ENCODE data around the gene FBXO22. TPM values are rescaled to one million over a fixed set of nuclear protein-coding genes. Genes with fewer than 3 reads are reported as not detected.

The FBXO22 gene
- total and polyA plus RNA-seq, 2 of the 13 experiments (the other 11 are each of a cell fraction or from before 2014, with no cell fraction given), result 45.7 to 112 TPM

GRCh38 chr15:75961331-75961730 lies 57.7 kb downstream of the FBXO22 start:
- no TSS peak for BruUV-seq (replicated peaks)
- WGBS (ENCODE audit: low lambda C conversion rate), result 32% methylated on average over 1 of the region's 1 CpG
- Histone ChIP-seq H4K20me1 (ENCODE audit: insufficient read depth, low read length) (no peaks in the 10 kb centered on the region), H3K27ac (ENCODE audit: extremely low read length, insufficient read depth, low read length) (no peak overlapping the region), H3K4me2 (ENCODE audit: low read depth, low read length) (no peak overlapping the region), H3K9ac (ENCODE audit: insufficient read depth, low read depth, low read length) (no peak overlapping the region), H3K4me1 (ENCODE audit: insufficient read depth, low read length) (peaks cover 14% of the 10 kb centered on the region), H3K36me3 (replicated peaks in 1 of 2; ENCODE audit: control insufficient read depth in 1 of 2, insufficient read depth in 2 of 2, low read length in 2 of 2) (no peaks in the 10 kb centered on the region), H2AFZ (ENCODE audit: low read length) (no peak overlapping the region), H3K79me2 (ENCODE audit: insufficient read depth, low read length) (no peaks in the 10 kb centered on the region), H3K9me3 (ENCODE audit: low read length) (no peaks in the 10 kb centered on the region), H3K4me3 (replicated peaks in 1 of 3; ENCODE audit: insufficient read depth in 1 of 3, low read depth in 2 of 3, low read length in 3 of 3) (no peak overlapping the region), H3K27me3 (ENCODE audit: control insufficient read depth in 1 of 2, insufficient read depth in 2 of 2, low read length in 2 of 2) (peaks cover 3 to 4% of the 10 kb centered on the region in 2 experiments; a peak in 1 of 5 replicates)
- ChIA-PET POLR2A (no interaction called here), CTCF (ENCODE audit: low intra/inter-chr PET ratio, low total read pairs) (no interaction called here)
- in situ Hi-C loops (cut with HindIII; ENCODE audit: extremely low pct_ligation_motif_present, low pct_unique_long_range_greater_than_20kb), result no loop called here
- intact Hi-C loops (cut with micrococcal nuclease; ENCODE audit: unreplicated experiment), result no loop called here
- DNase-seq (ENCODE audit: low spot score), result no peak
- no peak for FAIRE-seq
- ATAC-seq, result no peak
- TF ChIP-seq HHEX (CRISPR knock-in tag; IDR thresholded peaks at IDR 0.05) (peak; percentile 91), ZNF609 (CRISPR knock-in tag; IDR thresholded peaks at IDR 0.05; ENCODE audit: borderline replicate concordance) (peak; percentile 91), CEBPB (IDR thresholded peaks at IDR 0.05; ENCODE audit: borderline replicate concordance, low read depth, low read length) (peak; percentile 70), ATF7-NPFF (CRISPR knock-in tag; IDR thresholded peaks at IDR 0.05; ENCODE audit: low read depth) (no peak), ATF4 (CRISPR knock-in tag; IDR thresholded peaks at IDR 0.05) (0 out of 4 replicates have a peak, but pooled peaks of 1 of the 2 experiments have one; percentile 21), FOXA3 (CRISPR knock-in tag; IDR thresholded peaks at IDR 0.05) (peak; percentile 76), NFIC (IDR thresholded peaks at IDR 0.05; ENCODE audit: low read length) (0 out of 2 replicates have a peak, but pooled peaks have one; percentile 40), ZKSCAN8 (CRISPR knock-in tag; IDR thresholded peaks at IDR 0.05; ENCODE audit: borderline replicate concordance) (no peak), CBX2 (IDR thresholded peaks at IDR 0.05; ENCODE audit: low read depth, low read length) (no peak), CBX2 (CRISPR knock-in tag; IDR thresholded peaks at IDR 0.05; ENCODE audit: low read depth) (no peak), ZSCAN22 (CRISPR knock-in tag; IDR thresholded peaks at IDR 0.05) (no peak), NR2F6 (IDR thresholded peaks at IDR 0.05) (peak; percentile 54), NR2F6 (CRISPR knock-in tag; IDR thresholded peaks at IDR 0.05) (no peak), FOXA1 (IDR thresholded peaks at IDR 0.05) (peak; percentile 44; the same call in 1 of the 2 replicates), FOXA1 (CRISPR knock-in tag; IDR thresholded peaks at IDR 0.05) (peak; percentile 63), RXRA (CRISPR knock-in tag; IDR thresholded peaks at IDR 0.05) (no peak), CEBPG (CRISPR knock-in tag; IDR thresholded peaks at IDR 0.05) (peak; percentile 62; the same call in 1 of the 2 replicates)

All from HepG2 (cell line).